Stimulated activated CD4-positive, alpha-beta T cell treated with anti-CD3 and anti-CD28 coated beads, Interleukin-4, amount 100 ng/mL, for 48 hours (primary cell): ENCODE data around the gene DENND1A.

Source experiments
- DNase-seq, 2 donors: peaks; one replicate each; pipeline ENCODE4 v3.0.0-alpha.2; 2020; ENCODE audit warnings: low read depth in 2 of 2

The DENND1A gene

GRCh38 chr9:123686131-123686828, 243.6 kb downstream of the DENND1A start:
- no peak for DNase-seq

DNA sequence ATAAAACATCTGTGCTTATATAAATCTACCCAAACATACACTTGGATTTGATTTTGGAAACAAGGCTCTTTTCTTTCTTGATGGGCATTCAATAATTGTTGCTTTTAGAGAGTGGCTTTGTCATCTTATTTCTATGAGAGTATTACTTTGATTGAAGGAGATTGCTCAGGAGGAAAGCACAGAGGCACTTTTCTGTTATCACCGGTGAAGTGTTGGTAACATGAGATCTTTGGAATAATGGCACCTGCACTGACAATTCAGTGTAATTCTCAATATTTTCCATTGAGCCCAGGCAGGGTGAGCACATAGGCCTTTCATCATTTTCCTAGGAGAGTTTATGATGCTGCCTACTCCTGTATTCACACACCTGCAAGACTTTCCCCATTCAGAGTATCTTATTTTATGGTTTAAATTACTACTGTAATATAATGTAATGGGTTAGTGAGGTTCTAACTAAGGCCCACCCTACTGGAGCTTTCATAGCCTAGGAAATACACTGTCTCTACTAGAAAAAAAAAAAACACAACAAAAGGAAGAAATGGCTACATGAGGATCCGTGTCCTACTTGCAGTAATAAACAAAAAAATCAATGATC, 244.3 kb downstream of the DENND1A start:
- no peak for DNase-seq

GRCh38 chr9:123684393-123685149, 245.4 kb downstream of the DENND1A start:
- no peak for DNase-seq

- DNase-seq: no peak
These were observed 247.2 kb downstream of the DENND1A start for GRCh38 chr9:123682746-123683145.

DNA sequence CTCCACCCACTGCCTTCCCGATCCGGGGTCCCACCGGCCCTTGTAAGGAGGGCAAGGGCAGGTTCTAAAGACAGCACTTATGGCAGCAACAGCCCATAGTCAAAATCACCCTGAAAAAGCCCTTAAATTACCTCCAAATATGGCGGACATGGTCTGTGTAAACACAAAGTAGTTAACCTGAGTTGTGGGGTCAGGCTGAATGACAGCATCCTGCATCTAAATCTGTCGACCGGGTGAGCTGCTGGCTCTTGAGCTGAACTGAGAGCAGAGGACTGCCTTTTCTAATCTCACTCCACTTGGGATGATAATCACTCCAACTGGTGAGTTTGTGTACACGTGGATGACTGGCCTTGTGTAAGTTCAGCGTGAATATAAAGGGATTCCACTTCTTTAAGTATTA, 249.6 kb downstream of the DENND1A start:
- no peak for DNase-seq

DNA sequence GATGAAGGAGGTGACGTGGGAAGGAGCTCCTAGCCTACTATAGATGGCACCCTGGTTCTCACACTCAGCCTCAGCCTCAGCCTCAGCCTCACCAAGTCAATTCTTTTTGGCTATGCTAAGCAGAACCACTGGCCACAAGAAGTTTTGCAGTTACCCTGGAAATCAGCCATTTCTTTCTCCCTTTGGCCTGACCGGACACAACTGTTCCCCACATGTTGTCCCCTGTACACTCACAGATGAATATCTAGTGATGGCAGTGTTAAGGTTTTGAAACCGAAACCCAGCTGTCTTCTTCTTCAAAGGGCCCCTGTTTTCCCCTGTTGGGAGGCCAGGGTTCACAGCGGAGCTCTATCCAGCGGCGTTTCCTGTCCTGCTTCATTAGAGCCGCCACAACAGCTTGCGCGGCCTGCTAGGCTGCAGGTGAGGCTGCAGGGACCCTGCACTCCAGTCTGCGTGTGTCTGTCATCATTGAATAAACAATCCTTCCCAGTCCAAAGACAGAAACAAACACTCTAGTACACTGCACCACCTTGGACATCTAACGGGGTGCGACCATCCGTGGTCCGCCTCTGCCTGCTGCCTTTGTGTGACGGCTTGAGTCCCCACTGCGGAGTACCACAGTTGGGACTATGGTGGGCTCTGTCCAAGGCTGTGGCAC, 250.5 kb downstream of the DENND1A start:
- DNase-seq: no peak

- DNase-seq: no peak
These were observed 251.0 kb downstream of the DENND1A start for GRCh38 chr9:123678878-123679329.

- DNase-seq: no peak
These were observed 251.7 kb downstream of the DENND1A start for GRCh38 chr9:123678038-123678877.

GRCh38 chr9:123676869-123677268, 253.1 kb downstream of the DENND1A start:
- DNase-seq: no peak

GRCh38 chr9:123669346-123669745, 260.6 kb downstream of the DENND1A start:
- no peak for DNase-seq

DNA sequence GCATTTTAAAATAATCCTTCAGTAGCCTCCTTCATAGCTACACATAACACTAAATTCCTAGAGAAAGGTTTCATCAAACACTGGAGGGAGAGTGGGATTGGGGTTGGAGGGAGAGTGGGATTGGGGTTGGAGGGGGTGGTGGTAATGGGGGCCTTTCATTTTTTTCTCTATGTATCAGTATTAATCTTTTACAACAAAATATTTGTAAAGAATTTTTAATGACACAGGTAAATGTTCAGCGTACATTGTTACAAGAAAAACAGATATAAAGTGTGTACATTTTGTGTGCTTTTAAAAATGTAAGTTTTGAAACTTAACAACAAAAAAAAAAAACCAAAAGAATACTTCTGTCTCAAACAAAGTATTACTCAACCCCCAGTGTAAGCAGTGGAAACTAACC, 266.4 kb downstream of the DENND1A start:
- DNase-seq: no peak

DNA sequence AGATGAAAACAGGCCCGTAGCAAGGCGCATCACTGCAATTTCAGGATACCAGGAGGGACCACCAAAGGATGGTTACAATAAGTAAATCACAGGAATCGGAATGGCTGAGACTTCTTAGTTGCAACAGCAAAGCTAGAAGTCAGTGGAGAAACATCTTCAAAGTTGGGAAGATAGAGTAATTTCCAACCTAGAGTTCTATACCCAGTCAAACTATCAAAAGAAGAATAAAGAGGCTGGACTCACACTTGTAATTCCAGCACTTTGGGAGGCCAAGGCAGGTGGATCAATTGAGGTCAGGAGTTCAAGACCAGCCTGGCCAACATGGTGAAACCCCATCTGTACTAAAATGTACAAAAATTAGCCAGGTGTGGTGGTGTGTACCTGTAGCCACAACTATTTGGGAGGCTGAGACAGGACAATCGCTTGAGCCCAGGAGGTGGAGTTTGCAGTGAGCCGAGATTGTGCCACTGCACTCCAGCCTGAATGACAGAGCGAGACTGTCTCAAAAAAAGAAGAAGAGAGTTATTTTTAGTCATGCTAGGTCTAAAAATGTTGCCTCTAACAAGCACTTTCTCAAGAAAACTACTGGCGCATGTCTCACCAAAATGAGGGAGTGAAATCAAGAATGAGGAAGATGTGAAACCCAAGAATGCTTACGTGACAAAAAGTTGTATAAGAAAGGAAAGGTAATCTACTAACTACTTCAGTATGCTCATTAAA, 267.7 kb downstream of the DENND1A start:
- no peak for DNase-seq

GRCh38 chr9:123660691-123661466, 269.0 kb downstream of the DENND1A start:
- DNase-seq: no peak

- DNase-seq: no peak
These were observed 270.6 kb downstream of the DENND1A start for GRCh38 chr9:123659358-123659757.

GRCh38 chr9:123658792-123659191, 271.1 kb downstream of the DENND1A start:
- DNase-seq: no peak

DNA sequence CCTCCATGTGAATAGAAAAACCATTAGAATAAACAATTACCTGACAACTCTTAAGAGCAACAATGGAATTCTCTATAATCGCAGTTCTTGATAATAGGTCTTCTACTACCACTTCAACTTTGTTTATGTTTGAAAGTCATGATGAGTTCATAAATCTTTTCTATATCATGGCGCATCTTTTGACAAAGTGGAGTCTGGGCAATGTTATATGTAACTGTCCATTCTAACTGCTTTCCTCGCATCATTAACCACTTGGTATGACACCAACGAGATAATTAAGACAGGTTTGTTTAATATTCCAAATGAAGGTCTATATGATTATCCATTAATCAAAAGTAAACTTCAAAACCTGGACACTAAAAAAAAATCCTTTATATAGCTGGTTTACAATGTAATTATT, 272.0 kb downstream of the DENND1A start:
- no peak for DNase-seq

- DNase-seq: no peak
These were observed 272.8 kb downstream of the DENND1A start for GRCh38 chr9:123657099-123657498.

- no peak for DNase-seq
These were observed 273.4 kb downstream of the DENND1A start for GRCh38 chr9:123656565-123656964.

GRCh38 chr9:123655681-123656423, 274.1 kb downstream of the DENND1A start:
- DNase-seq: no peak
